ENCODE data around the gene FAM20C.

The FAM20C gene

GRCh38 chr7:251005-251404, 58.6 kb downstream of the FAM20C start:
- H3K4me3 ChIP-seq (ENCODE audit: low read depth, low read length): no peak overlapping the region
- TF ChIP-seq, protein P1, sequence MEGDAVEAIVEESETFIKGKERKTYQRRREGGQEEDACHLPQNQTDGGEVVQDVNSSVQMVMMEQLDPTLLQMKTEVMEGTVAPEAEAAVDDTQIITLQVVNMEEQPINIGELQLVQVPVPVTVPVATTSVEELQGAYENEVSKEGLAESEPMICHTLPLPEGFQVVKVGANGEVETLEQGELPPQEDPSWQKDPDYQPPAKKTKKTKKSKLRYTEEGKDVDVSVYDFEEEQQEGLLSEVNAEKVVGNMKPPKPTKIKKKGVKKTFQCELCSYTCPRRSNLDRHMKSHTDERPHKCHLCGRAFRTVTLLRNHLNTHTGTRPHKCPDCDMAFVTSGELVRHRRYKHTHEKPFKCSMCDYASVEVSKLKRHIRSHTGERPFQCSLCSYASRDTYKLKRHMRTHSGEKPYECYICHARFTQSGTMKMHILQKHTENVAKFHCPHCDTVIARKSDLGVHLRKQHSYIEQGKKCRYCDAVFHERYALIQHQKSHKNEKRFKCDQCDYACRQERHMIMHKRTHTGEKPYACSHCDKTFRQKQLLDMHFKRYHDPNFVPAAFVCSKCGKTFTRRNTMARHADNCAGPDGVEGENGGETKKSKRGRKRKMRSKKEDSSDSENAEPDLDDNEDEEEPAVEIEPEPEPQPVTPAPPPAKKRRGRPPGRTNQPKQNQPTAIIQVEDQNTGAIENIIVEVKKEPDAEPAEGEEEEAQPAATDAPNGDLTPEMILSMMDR (IDR thresholded peaks at IDR 0.05; ENCODE audit: low read depth, low read length): no peak

GRCh38 chr7:251446-252175, 59.2 kb downstream of the FAM20C start:
- TF ChIP-seq, protein P1 (IDR thresholded peaks at IDR 0.05; ENCODE audit: low read depth, low read length): no peak

DNA sequence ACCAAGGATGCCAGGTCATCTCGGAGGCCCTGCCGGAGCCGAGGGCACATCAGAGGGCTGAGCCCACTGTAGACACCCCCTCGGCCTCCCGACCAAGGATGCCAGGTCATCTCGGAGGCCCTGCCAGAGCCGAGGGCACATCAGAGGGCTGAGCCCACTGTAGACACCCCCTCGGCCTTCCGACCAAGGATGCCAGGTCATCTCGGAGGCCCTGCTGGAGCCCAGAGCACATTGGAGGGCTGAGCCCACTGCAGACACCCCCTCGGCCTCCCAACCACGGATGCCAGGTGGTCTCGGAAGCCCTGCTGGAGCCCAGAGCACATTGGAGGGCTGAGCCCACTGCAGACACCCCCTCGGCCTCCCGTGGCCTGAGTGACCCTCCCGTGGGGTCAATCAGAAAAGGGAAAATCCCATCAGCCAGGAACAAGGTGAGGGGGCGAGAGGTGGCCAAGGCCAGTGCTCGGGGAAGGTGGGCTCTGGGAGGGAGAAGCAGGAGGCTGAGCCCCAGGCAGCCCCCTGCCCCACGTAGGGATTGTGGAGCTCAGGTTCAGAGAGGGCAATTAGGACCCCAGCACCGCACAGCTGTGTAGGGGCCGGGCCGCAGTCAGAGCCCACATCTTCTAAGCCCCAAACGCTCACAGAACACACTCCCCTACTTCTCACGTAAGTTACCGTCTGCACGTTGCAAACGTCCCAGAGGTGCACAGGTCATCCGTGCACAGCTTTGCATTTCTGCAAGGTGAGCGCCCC, 60.0 kb downstream of the FAM20C start:
- TF ChIP-seq, protein P1 (IDR thresholded peaks at IDR 0.05; ENCODE audit: low read depth, low read length): no peak
- H3K4me3 ChIP-seq (ENCODE audit: low read depth, low read length): no peak overlapping the region

More at GRCh38 chr7:251446-252175, 59.2 kb downstream of the FAM20C start:
- H3K4me3 ChIP-seq (ENCODE audit: low read depth, low read length): no peak overlapping the region

DNA sequence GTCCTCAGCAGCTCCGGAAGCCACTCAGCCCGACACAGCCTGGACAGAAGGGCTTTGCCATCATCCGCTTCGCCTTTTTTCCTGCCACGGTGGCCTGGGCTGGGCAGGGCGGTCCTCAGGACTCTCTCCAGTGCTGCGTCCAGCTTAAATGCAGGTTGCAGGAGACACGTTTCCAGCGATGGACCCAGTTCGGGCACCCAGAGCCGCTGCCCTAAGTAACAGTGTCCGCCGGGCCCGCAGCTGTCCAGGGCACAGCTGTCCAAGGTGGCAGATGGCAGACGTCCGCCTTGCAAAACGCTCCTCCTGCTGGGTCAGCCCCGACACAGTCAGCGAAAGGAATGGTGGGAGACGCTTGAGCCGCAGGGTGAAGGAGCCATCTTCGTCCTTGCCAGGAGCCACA, 60.6 kb downstream of the FAM20C start:
- TF ChIP-seq, protein P1 (IDR thresholded peaks at IDR 0.05; ENCODE audit: low read depth, low read length): no peak
- H3K4me3 ChIP-seq (ENCODE audit: low read depth, low read length): no peak overlapping the region

GRCh38 chr7:253581-254336, 61.4 kb downstream of the FAM20C start:
- H3K4me3 ChIP-seq (ENCODE audit: low read depth, low read length): no peak overlapping the region

GRCh38 chr7:254337-255037, 62.1 kb downstream of the FAM20C start:
- H3K4me3 ChIP-seq (ENCODE audit: low read depth, low read length): no peak overlapping the region
- TF ChIP-seq, protein P1 (IDR thresholded peaks at IDR 0.05; ENCODE audit: low read depth, low read length): no peak

More at GRCh38 chr7:253581-254336, 61.4 kb downstream of the FAM20C start:
- TF ChIP-seq, protein P1 (IDR thresholded peaks at IDR 0.05; ENCODE audit: low read depth, low read length): no peak
